Measurements from ENCODE around the gene CACNG8.

Gene CACNG8

DNA sequence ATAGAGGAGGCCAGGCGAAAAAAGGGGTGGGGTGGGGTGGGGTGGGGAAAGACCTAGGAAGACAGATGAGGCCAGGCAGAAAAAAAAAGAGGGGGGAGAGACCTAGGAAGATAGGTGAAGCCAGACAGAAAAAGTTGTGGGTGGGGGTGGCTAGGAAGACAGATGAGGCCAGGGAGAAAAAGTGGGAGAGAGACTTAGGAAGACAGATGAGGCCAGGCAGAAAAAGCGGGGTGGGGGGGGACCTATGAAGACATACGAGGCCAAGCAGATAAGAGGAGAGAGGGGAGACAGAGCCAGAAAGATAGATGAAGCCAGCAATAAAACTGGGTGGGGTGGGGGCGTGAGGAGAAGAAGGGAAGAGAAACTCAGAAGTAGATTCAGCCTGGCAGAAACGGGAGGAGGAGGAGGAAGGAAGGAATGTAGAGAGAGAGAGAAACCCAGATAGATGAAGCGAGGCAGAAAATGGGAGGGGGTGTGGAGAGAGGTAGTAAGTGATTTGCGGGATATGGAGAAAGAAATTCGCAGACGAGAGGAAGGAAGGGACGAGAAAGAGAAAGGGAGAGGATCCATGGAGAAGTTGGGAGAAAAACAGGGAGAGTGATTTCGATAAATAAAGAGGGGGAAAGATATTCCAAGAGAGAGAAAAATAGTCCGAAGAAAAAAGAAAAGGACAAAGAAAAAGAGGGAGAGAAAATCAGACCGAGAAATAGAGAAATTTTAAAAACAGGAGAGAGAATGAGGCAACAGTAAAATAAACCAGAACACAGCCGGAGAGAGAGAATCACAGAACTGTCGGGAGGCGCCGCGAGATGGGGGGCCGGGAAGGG is 16.5 kb downstream of the CACNG8 start:
- Histone ChIP-seq H3K4me3 (ENCODE audit: low read length, poor library complexity, severe bottlenecking) (no peak overlapping the region), H3K4me2 (ENCODE audit: low read depth, low read length, poor library complexity, severe bottlenecking) (no peak overlapping the region), H3F3A (ENCODE audit: low read depth) (no peaks in the 10 kb centered on the region), H3K9ac (ENCODE audit: low read depth, low read length, poor library complexity, severe bottlenecking) (no peak overlapping the region), H3K27me3 (ENCODE audit: insufficient read depth, low read length, poor library complexity, severe bottlenecking) (no peaks in the 10 kb centered on the region), H3K36me3 (ENCODE audit: insufficient read depth, low read length) (no peaks in the 10 kb centered on the region), H3K79me2 (ENCODE audit: insufficient read depth, low read length) (no peaks in the 10 kb centered on the region), H2AFZ (ENCODE audit: low read length) (no peak overlapping the region), H3K9me3 (ENCODE audit: insufficient read depth, low read depth, low read length) (no peaks in the 10 kb centered on the region), H3K9me2 (replicated peaks; ENCODE audit: low read depth, low read length) (no peaks in the 10 kb centered on the region), H3K4me1 (ENCODE audit: insufficient read depth, low read length, poor library complexity, severe bottlenecking) (no peaks in the 10 kb centered on the region), H4K20me1 (ENCODE audit: insufficient read depth, low read length, poor library complexity, severe bottlenecking) (no peaks in the 10 kb centered on the region)
- no peak for TF ChIP-seq EZH2phosphoT487 (IDR thresholded peaks at IDR 0.05; ENCODE audit: borderline replicate concordance)
- TF ChIP-seq, protein P1, sequence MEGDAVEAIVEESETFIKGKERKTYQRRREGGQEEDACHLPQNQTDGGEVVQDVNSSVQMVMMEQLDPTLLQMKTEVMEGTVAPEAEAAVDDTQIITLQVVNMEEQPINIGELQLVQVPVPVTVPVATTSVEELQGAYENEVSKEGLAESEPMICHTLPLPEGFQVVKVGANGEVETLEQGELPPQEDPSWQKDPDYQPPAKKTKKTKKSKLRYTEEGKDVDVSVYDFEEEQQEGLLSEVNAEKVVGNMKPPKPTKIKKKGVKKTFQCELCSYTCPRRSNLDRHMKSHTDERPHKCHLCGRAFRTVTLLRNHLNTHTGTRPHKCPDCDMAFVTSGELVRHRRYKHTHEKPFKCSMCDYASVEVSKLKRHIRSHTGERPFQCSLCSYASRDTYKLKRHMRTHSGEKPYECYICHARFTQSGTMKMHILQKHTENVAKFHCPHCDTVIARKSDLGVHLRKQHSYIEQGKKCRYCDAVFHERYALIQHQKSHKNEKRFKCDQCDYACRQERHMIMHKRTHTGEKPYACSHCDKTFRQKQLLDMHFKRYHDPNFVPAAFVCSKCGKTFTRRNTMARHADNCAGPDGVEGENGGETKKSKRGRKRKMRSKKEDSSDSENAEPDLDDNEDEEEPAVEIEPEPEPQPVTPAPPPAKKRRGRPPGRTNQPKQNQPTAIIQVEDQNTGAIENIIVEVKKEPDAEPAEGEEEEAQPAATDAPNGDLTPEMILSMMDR (conservative IDR thresholded peaks at IDR 0.05; ENCODE audit: low read length): no peak

DNA sequence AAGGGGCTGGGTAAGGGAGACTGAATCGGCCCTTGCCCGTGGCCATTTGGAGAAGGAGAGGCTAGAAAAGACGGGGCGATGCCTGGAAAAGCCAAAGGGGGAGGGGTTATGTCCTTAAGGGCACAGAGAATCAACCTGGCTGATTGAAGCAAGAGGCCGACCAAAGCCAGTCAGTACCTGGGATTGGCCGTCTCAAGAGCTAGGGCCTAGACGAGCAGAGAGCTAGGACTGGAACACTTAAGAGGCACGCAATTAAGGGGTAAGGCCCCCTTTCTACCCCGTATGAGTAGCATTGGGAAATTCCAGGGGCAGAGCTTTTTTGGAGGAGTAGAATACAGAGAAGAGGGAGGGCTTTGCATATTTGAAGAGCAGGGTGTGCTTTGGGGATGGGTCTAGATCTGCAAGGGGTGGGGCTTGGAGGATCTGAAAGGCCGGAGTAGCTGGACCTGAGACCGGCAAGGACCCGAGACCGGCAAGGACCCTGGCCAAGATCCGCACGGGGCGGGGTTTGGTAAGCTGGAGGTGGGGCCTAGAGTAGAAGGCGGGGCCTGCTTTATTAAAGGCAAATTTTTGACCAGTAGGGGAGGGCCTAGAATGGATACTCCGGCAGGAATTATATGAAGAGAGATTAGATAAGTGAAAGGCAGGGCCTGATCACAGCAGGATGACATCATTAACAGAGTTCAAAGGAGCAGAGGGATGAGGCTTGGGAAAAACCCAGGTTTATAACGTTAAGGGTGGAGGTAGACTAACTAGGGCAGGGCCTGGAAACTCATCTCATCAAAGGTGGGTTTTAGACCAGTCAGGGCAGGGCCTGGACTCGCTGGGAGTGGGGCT is 18.0 kb downstream of the CACNG8 start:
- H3K4me1 ChIP-seq (ENCODE audit: insufficient read depth, low read length, poor library complexity, severe bottlenecking): no peaks in the 10 kb centered on the region

DNA sequence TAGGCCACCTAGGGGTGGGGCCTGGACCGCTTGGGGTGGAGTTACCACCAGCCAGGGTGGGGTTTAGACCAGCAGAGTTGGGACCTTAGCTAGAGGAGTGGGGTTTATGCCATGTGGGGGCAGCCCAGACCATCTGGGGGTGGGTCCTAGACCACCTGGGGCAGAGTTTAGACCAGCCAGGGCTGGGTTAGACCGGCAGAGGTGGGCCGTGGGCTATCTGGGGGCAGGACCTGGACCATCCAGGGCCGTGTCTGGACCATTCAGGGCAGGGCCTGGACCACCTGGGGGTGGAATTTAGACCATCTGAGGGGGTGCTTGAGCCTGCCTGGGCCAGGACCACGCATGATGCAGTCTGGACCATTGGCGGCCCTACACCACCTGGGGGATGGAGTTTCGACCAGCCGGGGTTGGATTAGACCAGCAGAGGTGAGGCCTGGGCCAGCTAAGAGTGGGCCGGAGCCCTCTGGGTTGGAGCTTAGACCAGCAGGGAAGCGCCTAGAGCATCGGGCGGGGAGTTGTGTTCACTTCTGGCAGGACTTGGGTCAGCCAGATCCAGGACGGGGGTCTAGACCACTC is 18.7 kb downstream of the CACNG8 start:
- H3K9me3 ChIP-seq (ENCODE audit: insufficient read depth, low read depth, low read length): no peaks in the 10 kb centered on the region
- no peaks in the 10 kb centered on the region for H3K27me3 ChIP-seq (ENCODE audit: insufficient read depth, low read length, poor library complexity, severe bottlenecking)
- TF ChIP-seq EZH2phosphoT487 (IDR thresholded peaks at IDR 0.05; ENCODE audit: borderline replicate concordance): no peak
- TF ChIP-seq, protein P1 (conservative IDR thresholded peaks at IDR 0.05; ENCODE audit: low read length): no peak
- H3K4me1 ChIP-seq (ENCODE audit: insufficient read depth, low read length, poor library complexity, severe bottlenecking): no peaks in the 10 kb centered on the region
- H2AFZ ChIP-seq (ENCODE audit: low read length): no peak overlapping the region
- no peak overlapping the region for H3K4me2 ChIP-seq (ENCODE audit: low read depth, low read length, poor library complexity, severe bottlenecking)
- H3K4me3 ChIP-seq (ENCODE audit: low read length, poor library complexity, severe bottlenecking): no peak overlapping the region
- H3F3A ChIP-seq (ENCODE audit: low read depth): no peaks in the 10 kb centered on the region
- H4K20me1 ChIP-seq (ENCODE audit: insufficient read depth, low read length, poor library complexity, severe bottlenecking): no peaks in the 10 kb centered on the region
- H3K79me2 ChIP-seq (ENCODE audit: insufficient read depth, low read length): no peaks in the 10 kb centered on the region
- H3K9me2 ChIP-seq (replicated peaks; ENCODE audit: low read depth, low read length): no peaks in the 10 kb centered on the region
- no peaks in the 10 kb centered on the region for H3K36me3 ChIP-seq (ENCODE audit: insufficient read depth, low read length)
- H3K9ac ChIP-seq (ENCODE audit: low read depth, low read length, poor library complexity, severe bottlenecking): no peak overlapping the region

More for the DNA sequence above, 18.0 kb downstream of the CACNG8 start:
- Histone ChIP-seq H3K36me3 (ENCODE audit: insufficient read depth, low read length) (no peaks in the 10 kb centered on the region), H2AFZ (ENCODE audit: low read length) (no peak overlapping the region), H3K9ac (ENCODE audit: low read depth, low read length, poor library complexity, severe bottlenecking) (no peak overlapping the region), H3K79me2 (ENCODE audit: insufficient read depth, low read length) (no peaks in the 10 kb centered on the region), H3K27me3 (ENCODE audit: insufficient read depth, low read length, poor library complexity, severe bottlenecking) (no peaks in the 10 kb centered on the region), H3F3A (ENCODE audit: low read depth) (no peaks in the 10 kb centered on the region), H3K9me3 (ENCODE audit: insufficient read depth, low read depth, low read length) (no peaks in the 10 kb centered on the region), H3K4me2 (ENCODE audit: low read depth, low read length, poor library complexity, severe bottlenecking) (no peak overlapping the region), H3K9me2 (replicated peaks; ENCODE audit: low read depth, low read length) (no peaks in the 10 kb centered on the region), H4K20me1 (ENCODE audit: insufficient read depth, low read length, poor library complexity, severe bottlenecking) (no peaks in the 10 kb centered on the region), H3K4me3 (ENCODE audit: low read length, poor library complexity, severe bottlenecking) (no peak overlapping the region)
- TF ChIP-seq, protein P1 (conservative IDR thresholded peaks at IDR 0.05; ENCODE audit: low read length): no peak
- no peak for TF ChIP-seq EZH2phosphoT487 (IDR thresholded peaks at IDR 0.05; ENCODE audit: borderline replicate concordance)

Measured in Loucy (cell line).